ENCODE data around the gene SIAH3.

GRCh38 chr13:45861322-45861721 is 9.8 kb upstream of the SIAH3 start:
- TF ChIP-seq CTCF (IDR thresholded peaks at IDR 0.05; ENCODE audit: low read depth, low read length, poor library complexity, severe bottlenecking) (no peak), EZH2phosphoT487 (IDR thresholded peaks at IDR 0.05; ENCODE audit: borderline replicate concordance, low read length) (no peak)
